Measurements from ENCODE around the gene RPAIN. TPM values are rescaled to one million over a fixed set of nuclear protein-coding genes. Genes with fewer than 3 reads are reported as not detected.

The RPAIN gene
- total and polyA plus RNA-seq, 2 of the 13 experiments (the other 11 are each of a cell fraction or from before 2014, with no cell fraction given): 42.1 to 58.5 TPM

- TF ChIP-seq JUN (CRISPR knock-in tag; IDR thresholded peaks at IDR 0.05): no peak
- peak; percentile 64 for TF ChIP-seq SP4 (CRISPR knock-in tag; IDR thresholded peaks at IDR 0.05)
- no peak for TF ChIP-seq CENPX (CRISPR knock-in tag; IDR thresholded peaks at IDR 0.05)
- TF ChIP-seq JDP2 (CRISPR knock-in tag; IDR thresholded peaks at IDR 0.05; ENCODE audit: borderline replicate concordance): no peak
- no peak for TF ChIP-seq ATAD3A (CRISPR knock-in tag; IDR thresholded peaks at IDR 0.05)
- TF ChIP-seq KIAA2018 (CRISPR knock-in tag; IDR thresholded peaks at IDR 0.05; ENCODE audit: borderline replicate concordance): no peak
- TF ChIP-seq, protein P1, sequence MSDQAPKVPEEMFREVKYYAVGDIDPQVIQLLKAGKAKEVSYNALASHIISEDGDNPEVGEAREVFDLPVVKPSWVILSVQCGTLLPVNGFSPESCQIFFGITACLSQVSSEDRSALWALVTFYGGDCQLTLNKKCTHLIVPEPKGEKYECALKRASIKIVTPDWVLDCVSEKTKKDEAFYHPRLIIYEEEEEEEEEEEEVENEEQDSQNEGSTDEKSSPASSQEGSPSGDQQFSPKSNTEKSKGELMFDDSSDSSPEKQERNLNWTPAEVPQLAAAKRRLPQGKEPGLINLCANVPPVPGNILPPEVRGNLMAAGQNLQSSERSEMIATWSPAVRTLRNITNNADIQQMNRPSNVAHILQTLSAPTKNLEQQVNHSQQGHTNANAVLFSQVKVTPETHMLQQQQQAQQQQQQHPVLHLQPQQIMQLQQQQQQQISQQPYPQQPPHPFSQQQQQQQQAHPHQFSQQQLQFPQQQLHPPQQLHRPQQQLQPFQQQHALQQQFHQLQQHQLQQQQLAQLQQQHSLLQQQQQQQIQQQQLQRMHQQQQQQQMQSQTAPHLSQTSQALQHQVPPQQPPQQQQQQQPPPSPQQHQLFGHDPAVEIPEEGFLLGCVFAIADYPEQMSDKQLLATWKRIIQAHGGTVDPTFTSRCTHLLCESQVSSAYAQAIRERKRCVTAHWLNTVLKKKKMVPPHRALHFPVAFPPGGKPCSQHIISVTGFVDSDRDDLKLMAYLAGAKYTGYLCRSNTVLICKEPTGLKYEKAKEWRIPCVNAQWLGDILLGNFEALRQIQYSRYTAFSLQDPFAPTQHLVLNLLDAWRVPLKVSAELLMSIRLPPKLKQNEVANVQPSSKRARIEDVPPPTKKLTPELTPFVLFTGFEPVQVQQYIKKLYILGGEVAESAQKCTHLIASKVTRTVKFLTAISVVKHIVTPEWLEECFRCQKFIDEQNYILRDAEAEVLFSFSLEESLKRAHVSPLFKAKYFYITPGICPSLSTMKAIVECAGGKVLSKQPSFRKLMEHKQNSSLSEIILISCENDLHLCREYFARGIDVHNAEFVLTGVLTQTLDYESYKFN (CRISPR knock-in tag; conservative IDR thresholded peaks at IDR 0.05): peak; percentile 14; the same call in 1 of the 2 replicates
- no peak for TF ChIP-seq ZNF703 (CRISPR knock-in tag; IDR thresholded peaks at IDR 0.05; ENCODE audit: borderline replicate concordance)
- TF ChIP-seq AGO2 (optimal IDR thresholded peaks at IDR 0.05; ENCODE audit: low read depth, low read length): peak; percentile 46
- TF ChIP-seq ZNF180 (CRISPR knock-in tag; IDR thresholded peaks at IDR 0.05; ENCODE audit: borderline replicate concordance, low read depth): no peak
- TF ChIP-seq MAFF (IDR thresholded peaks at IDR 0.05; ENCODE audit: low read depth, low read length): no peak
- TF ChIP-seq, protein P2, sequence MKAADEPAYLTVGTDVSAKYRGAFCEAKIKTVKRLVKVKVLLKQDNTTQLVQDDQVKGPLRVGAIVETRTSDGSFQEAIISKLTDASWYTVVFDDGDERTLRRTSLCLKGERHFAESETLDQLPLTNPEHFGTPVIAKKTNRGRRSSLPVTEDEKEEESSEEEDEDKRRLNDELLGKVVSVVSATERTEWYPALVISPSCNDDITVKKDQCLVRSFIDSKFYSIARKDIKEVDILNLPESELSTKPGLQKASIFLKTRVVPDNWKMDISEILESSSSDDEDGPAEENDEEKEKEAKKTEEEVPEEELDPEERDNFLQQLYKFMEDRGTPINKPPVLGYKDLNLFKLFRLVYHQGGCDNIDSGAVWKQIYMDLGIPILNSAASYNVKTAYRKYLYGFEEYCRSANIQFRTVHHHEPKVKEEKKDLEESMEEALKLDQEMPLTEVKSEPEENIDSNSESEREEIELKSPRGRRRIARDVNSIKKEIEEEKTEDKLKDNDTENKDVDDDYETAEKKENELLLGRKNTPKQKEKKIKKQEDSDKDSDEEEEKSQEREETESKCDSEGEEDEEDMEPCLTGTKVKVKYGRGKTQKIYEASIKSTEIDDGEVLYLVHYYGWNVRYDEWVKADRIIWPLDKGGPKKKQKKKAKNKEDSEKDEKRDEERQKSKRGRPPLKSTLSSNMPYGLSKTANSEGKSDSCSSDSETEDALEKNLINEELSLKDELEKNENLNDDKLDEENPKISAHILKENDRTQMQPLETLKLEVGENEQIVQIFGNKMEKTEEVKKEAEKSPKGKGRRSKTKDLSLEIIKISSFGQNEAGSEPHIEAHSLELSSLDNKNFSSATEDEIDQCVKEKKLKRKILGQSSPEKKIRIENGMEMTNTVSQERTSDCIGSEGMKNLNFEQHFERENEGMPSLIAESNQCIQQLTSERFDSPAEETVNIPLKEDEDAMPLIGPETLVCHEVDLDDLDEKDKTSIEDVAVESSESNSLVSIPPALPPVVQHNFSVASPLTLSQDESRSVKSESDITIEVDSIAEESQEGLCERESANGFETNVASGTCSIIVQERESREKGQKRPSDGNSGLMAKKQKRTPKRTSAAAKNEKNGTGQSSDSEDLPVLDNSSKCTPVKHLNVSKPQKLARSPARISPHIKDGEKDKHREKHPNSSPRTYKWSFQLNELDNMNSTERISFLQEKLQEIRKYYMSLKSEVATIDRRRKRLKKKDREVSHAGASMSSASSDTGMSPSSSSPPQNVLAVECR (CRISPR knock-in tag; IDR thresholded peaks at IDR 0.05; ENCODE audit: borderline replicate concordance): peak; percentile 91; the same call in 1 of the 2 replicates
- peak; percentile 57 for TF ChIP-seq ZNF746 (CRISPR knock-in tag; IDR thresholded peaks at IDR 0.05)
Measured at GRCh38 chr17:5419356-5419958, 525 bp upstream of the RPAIN start, which contains the start of gene NUP88 (continued).
